Body of pancreas (tissue), 4 donors: ENCODE results near the gene SLC25A25. TPM values are rescaled to one million over a fixed set of nuclear protein-coding genes. Genes with fewer than 3 reads are reported as not detected.

Experiments used
- ATAC-seq: fragments of 150-250 bp; one replicate; pipeline ENCODE4 v1.9.1; 2016
- DNase-seq, 4 donors: peaks; one replicate each; pipeline ENCODE4 v3.0.0-alpha.2; 2019
- H3K27ac ChIP-seq, 4 donors: fragments of 200-600 bp; sonication (generic); 1 replicate in 3 of 4; 2 replicates in 1 of 4; pipeline versions ENCODE4 v1.5.1 to v1.6.1; 2016 to 2019; ENCODE audit warnings: mild to moderate bottlenecking in 1 of 4, mixed read lengths in 1 of 4, moderate library complexity in 1 of 4
- H3K27me3 ChIP-seq, 2 donors: fragments of 200-600 bp; sonication (generic); one replicate each; pipeline ENCODE4 v1.6.0; 2016; ENCODE audit warnings: mild to moderate bottlenecking in 1 of 2
- H3K36me3 ChIP-seq, 2 donors: fragments of 200-600 bp; sonication (generic); replicated peaks in 1 of 2; 2 replicates each; pipeline ENCODE4 v1.5.1; 2016; ENCODE audit warnings: low read depth in 2 of 2; ENCODE audit not compliant: insufficient read depth in 1 of 2
- H3K4me1 ChIP-seq: fragments of 200-600 bp; sonication (generic); one replicate; pipeline ENCODE4 v1.6.0; 2016
- H3K4me3 ChIP-seq, 2 donors: fragments of 200-600 bp; sonication (generic); 1 replicate in 1 of 2; 2 replicates in 1 of 2; pipeline ENCODE4 v1.5.1; 2016 to 2019
- H3K9me3 ChIP-seq, 3 donors: fragments of 200-600 bp; sonication (generic); 1 replicate in 2 of 3; 2 replicates in 1 of 3; pipeline ENCODE4 v1.5.1; 2016
- CTCF ChIP-seq, 7 experiments: fragments of 450-650 bp in 4 of 7; fragments of 200-600 bp in 3 of 7; sonication (generic) in 3 of 7; IDR thresholded peaks; one replicate each; pipeline ENCODE4 v1.5.1; 2016 to 2019; ENCODE audit warnings: antibody characterized with exemption in 7 of 7
- POLR2A ChIP-seq, 3 donors: fragments of 450-650 bp; IDR thresholded peaks; one replicate each; pipeline ENCODE4 v1.6.1; 2016; ENCODE audit warnings: antibody characterized with exemption in 3 of 3, mild to moderate bottlenecking in 2 of 3
- WGBS, 2 donors: methylation state at CpG; one replicate each; pipeline ENCODE4 v1.1.5; 2017; 5-methylcytosine and 5-hydroxymethylcytosine counted together
- intact Hi-C: fragments of 100-400 bp; cut with DNase I; formaldehyde crosslinking; loops from one replicate; pipeline ENCODE4 v1.15.1; 2023
- total RNA-seq, 2 donors: library from RNA; depleted of rRNA; stranded (reverse); fragments of >200 nt; gene quantifications; one replicate each; pipeline ENCODE4 v1.1.0, GENCODE V29; 2016

The SLC25A25 gene
- total RNA-seq, 2 donors from 2014 or later = 31.4 to 36.6 TPM

- Histone ChIP-seq H3K36me3 (peaks cover 0 to 2% of the 10 kb centered on the region in 2 donors), H3K27me3 (no peaks in the 10 kb centered on the region), H3K4me3 (peak overlapping the region; percentile 2 to 35), H3K4me1 (peaks cover 78% of the 10 kb centered on the region), H3K27ac (peak overlapping the region; percentile 96 to 99 (median 98)), H3K9me3 (no peaks in the 10 kb centered on the region)
- ATAC-seq (no peak), DNase-seq (peak in 2 of 4 donors; percentile 31 to 45)
- intact Hi-C loops = no loop called here
- TF ChIP-seq POLR2A (IDR thresholded peaks at IDR 0.05) = peak in 1 of 3 donors; percentile 14
- TF ChIP-seq CTCF (IDR thresholded peaks at IDR 0.05) = no peak
- 0 to 30% methylated on average over 1 to 16 of the region's 16 CpGs for WGBS, 2 donors
These were observed 32.0 kb downstream of the SLC25A25 start for GRCh38 chr9:128099932-128100491.

GRCh38 chr9:128100581-128100980 is 32.5 kb downstream of the SLC25A25 start:
- H3K27me3 ChIP-seq = no peaks in the 10 kb centered on the region
- H3K36me3 ChIP-seq = peaks cover under 1 to 6% of the 10 kb centered on the region in 2 donors
- H3K4me1 ChIP-seq = peaks cover 78% of the 10 kb centered on the region
- 42 to 46% methylated on average over 4 to 10 of the region's 10 CpGs for WGBS, 2 donors
- DNase-seq (peak in 2 of 4 donors; percentile 9 to 21), ATAC-seq (no peak)
- no peaks in the 10 kb centered on the region for H3K9me3 ChIP-seq
- peak overlapping the region; percentile 96 to 99 (median 98) for H3K27ac ChIP-seq
- H3K4me3 ChIP-seq = peak overlapping the region in 1 of 2 donors; percentile 35
- intact Hi-C loops = no loop called here
- TF ChIP-seq CTCF (IDR thresholded peaks at IDR 0.05) (no peak), POLR2A (IDR thresholded peaks at IDR 0.05) (no peak)

DNA sequence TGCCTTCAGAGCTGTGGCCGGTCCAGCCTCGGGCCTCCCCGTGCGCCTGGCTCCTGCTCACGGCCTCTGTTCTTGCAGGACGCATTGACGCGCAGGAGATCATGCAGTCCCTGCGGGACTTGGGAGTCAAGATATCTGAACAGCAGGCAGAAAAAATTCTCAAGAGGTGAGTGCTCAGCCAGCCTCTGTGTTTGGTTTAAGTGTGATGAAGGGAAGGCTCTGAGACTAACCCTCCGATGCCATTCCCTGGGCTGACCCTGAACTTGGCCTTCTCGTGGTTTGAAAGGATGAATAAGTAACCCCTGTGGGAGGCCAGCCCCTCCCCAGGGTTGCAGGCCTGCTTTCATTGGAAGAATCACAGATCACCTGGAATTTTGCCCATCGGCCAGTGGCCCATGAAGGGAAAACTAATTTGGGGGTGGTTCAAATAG is 33.2 kb downstream of the SLC25A25 start:
- Histone ChIP-seq H3K9me3 (no peaks in the 10 kb centered on the region), H3K36me3 (peaks cover 7 to 11% of the 10 kb centered on the region in 2 donors), H3K27me3 (no peaks in the 10 kb centered on the region), H3K27ac (peak overlapping the region; percentile 88 to 98 (median 94)), H3K4me1 (peaks cover 85% of the 10 kb centered on the region), H3K4me3 (no peak overlapping the region)
- TF ChIP-seq POLR2A (IDR thresholded peaks at IDR 0.05) (no peak), CTCF (IDR thresholded peaks at IDR 0.05) (no peak)
- ATAC-seq = no peak
- WGBS, 2 donors = 71 to 75% methylated on average over 12 of the region's 12 CpGs
- peak in 2 of 4 donors; percentile 11 to 19 for DNase-seq
- intact Hi-C loops = no loop called here

DNA sequence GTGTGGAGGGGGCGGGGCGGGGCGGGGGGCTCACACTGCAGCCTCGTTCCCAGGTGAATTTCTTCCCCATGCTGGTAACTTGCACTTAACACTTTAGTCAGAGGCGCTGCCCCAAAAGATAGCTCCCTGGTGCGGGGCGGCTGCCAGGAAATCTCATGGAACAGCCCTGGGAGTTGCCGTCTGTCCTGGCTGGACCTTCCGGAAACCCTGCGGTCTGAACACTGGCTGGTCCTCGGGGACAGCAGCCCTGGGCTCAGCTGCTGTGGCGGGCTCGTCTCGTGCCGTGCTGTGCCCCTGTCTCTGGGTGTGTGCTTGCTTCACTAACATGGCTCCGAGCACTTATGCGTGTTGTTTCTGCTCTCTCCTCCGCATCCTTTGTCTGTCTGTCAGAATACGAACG is 33.7 kb downstream of the SLC25A25 start:
- DNase-seq = peak in 2 of 4 donors; percentile 23 to 24
- ATAC-seq = no peak
- intact Hi-C loops = no loop called here
- H3K27me3 ChIP-seq = no peaks in the 10 kb centered on the region
- H3K9me3 ChIP-seq = no peaks in the 10 kb centered on the region
- TF ChIP-seq POLR2A (IDR thresholded peaks at IDR 0.05) (no peak), CTCF (IDR thresholded peaks at IDR 0.05) (no peak)
- H3K4me3 ChIP-seq = no peak overlapping the region
- peaks cover 11 to 16% of the 10 kb centered on the region in 2 donors for H3K36me3 ChIP-seq
- H3K4me1 ChIP-seq = peaks cover 85% of the 10 kb centered on the region
- H3K27ac ChIP-seq = peak overlapping the region; percentile 88 to 98 (median 94)
- WGBS, 2 donors = 75 to 90% methylated on average over 9 to 20 of the region's 20 CpGs

DNA sequence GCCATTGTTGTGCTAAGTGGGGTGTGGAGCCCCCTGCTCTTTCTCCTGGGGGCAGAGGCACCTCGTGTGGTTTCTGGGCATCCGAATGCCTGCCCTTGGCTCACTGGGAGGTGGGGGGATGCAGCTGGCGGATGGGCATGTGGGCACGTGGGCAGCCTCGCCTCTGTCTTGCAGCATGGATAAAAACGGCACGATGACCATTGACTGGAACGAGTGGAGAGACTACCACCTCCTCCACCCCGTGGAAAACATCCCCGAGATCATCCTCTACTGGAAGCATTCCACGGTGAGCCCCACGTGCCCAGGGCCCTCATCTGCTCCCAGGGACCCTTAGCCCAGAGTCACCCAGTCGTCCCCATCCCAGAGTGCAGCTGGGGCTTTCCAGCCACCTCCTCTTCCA is 34.2 kb downstream of the SLC25A25 start:
- DNase-seq = peak in 1 of 4 donors; percentile 4
- TF ChIP-seq POLR2A (IDR thresholded peaks at IDR 0.05) (no peak), CTCF (IDR thresholded peaks at IDR 0.05) (no peak)
- no peaks in the 10 kb centered on the region for H3K9me3 ChIP-seq
- 83 to 89% methylated on average over 13 of the region's 13 CpGs for WGBS, 2 donors
- H3K36me3 ChIP-seq = peaks cover 15 to 21% of the 10 kb centered on the region in 2 donors
- peak overlapping the region; percentile 88 to 98 (median 94) for H3K27ac ChIP-seq
- intact Hi-C loops = no loop called here
- H3K4me1 ChIP-seq = peaks cover 85% of the 10 kb centered on the region
- ATAC-seq = no peak
- no peaks in the 10 kb centered on the region for H3K27me3 ChIP-seq
- H3K4me3 ChIP-seq = no peak overlapping the region
